ENCODE results near the gene DIP2C.

- TF ChIP-seq CTCF (IDR thresholded peaks at IDR 0.05) (no peak), POLR2A (IDR thresholded peaks at IDR 0.05) (no peak)
Observed at GRCh38 chr10:548238-548901, 141.1 kb downstream of the DIP2C start.

Data from testis (tissue), 2 donors.